ENCODE measurements around the gene COL9A2. TPM values are rescaled to one million over a fixed set of nuclear protein-coding genes. Genes with fewer than 3 reads are reported as not detected.

COL9A2 gene
- total RNA-seq, 1 donor from 2014 or later, result under 0.01 TPM

DNA sequence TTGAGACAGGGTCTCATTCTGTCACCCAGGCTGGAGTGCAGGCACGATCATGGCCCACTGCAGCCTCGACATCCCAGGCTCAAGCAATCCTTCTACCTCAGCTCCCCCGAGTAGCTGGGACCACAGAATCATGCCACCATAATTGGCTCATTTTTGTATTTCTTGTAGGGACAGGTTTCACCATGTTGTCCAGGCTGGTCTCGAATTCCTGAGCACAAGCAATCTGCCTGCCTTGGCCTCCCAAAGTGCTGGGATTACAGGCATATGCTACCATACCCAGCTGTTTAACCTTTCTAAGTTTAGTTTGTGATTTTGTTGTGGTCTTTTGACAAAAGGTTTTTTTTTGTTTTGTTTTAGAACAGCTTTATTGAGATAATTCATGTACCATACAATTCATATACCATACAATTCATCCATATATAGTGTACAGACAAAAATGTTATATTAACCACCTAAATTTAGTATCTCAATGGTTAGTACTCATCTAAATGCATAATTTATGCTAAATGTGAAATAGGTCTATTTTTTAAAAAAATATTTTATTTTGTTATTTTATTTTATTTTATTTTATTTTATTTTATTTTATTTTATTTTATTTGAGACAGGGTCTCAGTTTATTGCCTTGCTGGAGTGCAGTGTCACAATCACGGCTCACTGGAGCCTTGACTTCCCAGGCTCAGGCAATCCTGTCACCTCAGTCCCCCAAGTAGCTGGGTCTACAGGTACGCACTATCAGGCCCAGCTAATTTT lies 50.1 kb downstream of the COL9A2 start:
- no peak for TF ChIP-seq CTCF (IDR thresholded peaks at IDR 0.05; ENCODE audit: insufficient read depth, low read length, severe bottlenecking)
- FAIRE-seq (no peak), DNase-seq (ENCODE audit: low read depth) (peak; percentile 79)
- H3K27me3 ChIP-seq (ENCODE audit: control insufficient read depth, insufficient read depth, low read length), result no peaks in the 10 kb centered on the region
- peaks cover 3% of the 10 kb centered on the region for H3K36me3 ChIP-seq (ENCODE audit: control insufficient read depth, insufficient read depth, low read length)
- H3K4me3 ChIP-seq (ENCODE audit: low read depth, low read length), result no peak overlapping the region

DNA sequence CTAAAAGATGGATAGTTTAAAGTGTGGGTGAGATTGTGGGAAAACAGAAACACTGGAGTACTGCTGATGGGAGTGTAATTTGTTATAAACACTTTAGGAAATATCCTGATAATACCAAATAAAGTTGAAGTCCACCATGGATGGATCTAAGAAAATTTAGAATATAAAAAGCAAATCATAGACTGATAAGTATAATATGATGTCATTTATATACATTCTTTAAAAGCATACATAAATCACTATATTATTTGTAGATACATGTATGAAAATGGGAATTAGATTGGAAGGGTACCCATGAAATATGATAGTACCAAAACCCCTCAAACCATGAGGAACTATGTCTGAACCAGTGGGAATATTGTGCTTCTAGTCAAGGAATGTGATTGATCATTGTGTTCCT lies 51.2 kb downstream of the COL9A2 start:
- Histone ChIP-seq H3K36me3 (ENCODE audit: control insufficient read depth, insufficient read depth, low read length) (peaks cover 3% of the 10 kb centered on the region), H3K27me3 (ENCODE audit: control insufficient read depth, insufficient read depth, low read length) (no peaks in the 10 kb centered on the region), H3K4me3 (ENCODE audit: low read depth, low read length) (no peak overlapping the region)
- no peak for DNase-seq (ENCODE audit: low read depth)
- TF ChIP-seq CTCF (IDR thresholded peaks at IDR 0.05; ENCODE audit: insufficient read depth, low read length, severe bottlenecking), result no peak
- no peak for FAIRE-seq

DNA sequence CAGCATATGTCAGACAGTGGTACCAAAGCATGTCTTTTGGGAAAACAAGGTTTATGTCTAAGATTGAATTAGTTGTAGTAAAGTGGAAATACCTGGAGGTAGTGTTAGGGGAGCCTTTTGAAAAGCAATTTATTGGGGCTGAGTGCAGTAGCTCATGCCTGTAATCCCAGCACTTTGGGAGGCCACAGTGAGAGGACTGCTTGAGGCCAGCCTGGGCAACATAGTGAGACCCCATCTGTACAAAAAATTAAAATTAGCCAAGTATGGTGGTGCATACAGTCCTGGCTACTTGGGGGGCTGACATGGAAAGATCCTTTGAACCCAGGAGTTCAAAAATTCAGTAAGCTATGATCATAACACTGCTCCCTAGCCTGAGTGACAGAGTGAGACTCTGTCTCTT lies 51.8 kb downstream of the COL9A2 start:
- Histone ChIP-seq H3K36me3 (ENCODE audit: control insufficient read depth, insufficient read depth, low read length) (peaks cover 3% of the 10 kb centered on the region), H3K27me3 (ENCODE audit: control insufficient read depth, insufficient read depth, low read length) (no peaks in the 10 kb centered on the region), H3K4me3 (ENCODE audit: low read depth, low read length) (no peak overlapping the region)
- no peak for TF ChIP-seq CTCF (IDR thresholded peaks at IDR 0.05; ENCODE audit: insufficient read depth, low read length, severe bottlenecking)
- FAIRE-seq (no peak), DNase-seq (ENCODE audit: low read depth) (no peak)

GRCh38 chr1:40264354-40264781 lies 52.7 kb downstream of the COL9A2 start:
- Histone ChIP-seq H3K36me3 (ENCODE audit: control insufficient read depth, insufficient read depth, low read length) (peaks cover 8% of the 10 kb centered on the region), H3K4me3 (ENCODE audit: low read depth, low read length) (no peak overlapping the region), H3K27me3 (ENCODE audit: control insufficient read depth, insufficient read depth, low read length) (no peaks in the 10 kb centered on the region)
- TF ChIP-seq CTCF (IDR thresholded peaks at IDR 0.05; ENCODE audit: insufficient read depth, low read length, severe bottlenecking), result no peak
- peak; percentile 68 for DNase-seq (ENCODE audit: low read depth)
- FAIRE-seq, result no peak

DNA sequence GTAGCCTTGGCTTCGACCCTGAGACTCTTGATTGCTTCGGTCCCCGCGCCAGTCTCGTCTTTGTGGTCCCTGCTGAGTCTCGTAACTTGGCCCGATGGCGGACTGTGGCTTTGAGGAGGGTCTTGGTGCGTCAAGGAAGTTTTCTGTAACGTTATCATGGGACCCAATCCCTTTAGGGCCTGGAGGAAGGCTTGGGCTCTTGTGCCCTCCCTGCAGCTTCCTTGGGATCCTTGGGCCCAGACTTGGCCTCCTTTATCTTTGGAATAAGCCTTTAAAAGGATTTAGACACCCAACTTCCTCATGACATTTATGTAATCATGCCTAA lies 58.7 kb downstream of the COL9A2 start:
- Histone ChIP-seq H3K27me3 (ENCODE audit: control insufficient read depth, insufficient read depth, low read length) (no peaks in the 10 kb centered on the region), H3K4me3 (ENCODE audit: low read depth, low read length) (peak overlapping the region; percentile 84), H3K36me3 (ENCODE audit: control insufficient read depth, insufficient read depth, low read length) (peaks cover 7% of the 10 kb centered on the region)
- no peak for TF ChIP-seq CTCF (IDR thresholded peaks at IDR 0.05; ENCODE audit: insufficient read depth, low read length, severe bottlenecking)
- DNase-seq (ENCODE audit: low read depth) (peak; percentile 17), FAIRE-seq (no peak)

Measured in bronchial epithelial cell (primary cell).